Osteoblast (primary cell): Measurements from ENCODE around the gene NHLRC4. TPM values are rescaled to one million over a fixed set of nuclear protein-coding genes. Genes with fewer than 3 reads are reported as not detected.

Experiments
- DNase-seq: peaks from one replicate; pipeline ENCODE4 v3.0.0; 2011; ENCODE audit warnings: low spot score, mixed read lengths; ENCODE audit not compliant: insufficient read length; ENCODE audit errors: missing footprints
- H2AFZ ChIP-seq: 2 replicates; pipeline ENCODE4 v1.6.0; 2011; ENCODE audit warnings: mild to moderate bottlenecking, low read length
- H3K27ac ChIP-seq: 2 replicates; pipeline ENCODE4 v1.5.1; 2011; ENCODE audit warnings: mild to moderate bottlenecking, low read depth, low read length, moderate library complexity
- H3K27me3 ChIP-seq: 2 replicates; pipeline ENCODE4 v1.6.0; 2012; ENCODE audit warnings: mild to moderate bottlenecking, control low read depth, inconsistent platforms, low read length, moderate library complexity; ENCODE audit not compliant: insufficient read depth
- H3K36me3 ChIP-seq: 2 replicates; pipeline ENCODE4 v1.5.1; 2011; ENCODE audit warnings: mild to moderate bottlenecking, low read length, control low read depth, moderate library complexity; ENCODE audit not compliant: insufficient read depth
- H3K4me1 ChIP-seq: 2 replicates; pipeline ENCODE4 v1.5.1; 2011; ENCODE audit warnings: mild to moderate bottlenecking, low read length, control low read depth, moderate library complexity; ENCODE audit not compliant: insufficient read depth
- H3K4me2 ChIP-seq: 2 replicates; pipeline ENCODE4 v1.6.0; 2011; ENCODE audit warnings: mild to moderate bottlenecking, low read length; ENCODE audit not compliant: insufficient read depth
- H3K4me3 ChIP-seq: fragments of 200-600 bp; sonication (generic); 3 replicates; pipeline ENCODE4 v1.5.1; 2012; ENCODE audit warnings: mild to moderate bottlenecking, low read length, inconsistent platforms; ENCODE audit not compliant: insufficient read depth
- H3K79me2 ChIP-seq: 2 replicates; pipeline ENCODE4 v1.6.0; 2012; ENCODE audit warnings: mild to moderate bottlenecking, low read length, control low read depth, inconsistent platforms; ENCODE audit not compliant: insufficient read depth
- H3K9me3 ChIP-seq: 2 replicates; pipeline ENCODE4 v1.5.1; 2011; ENCODE audit warnings: low read depth, low read length, control low read depth
- H4K20me1 ChIP-seq: 2 replicates; pipeline ENCODE4 v1.6.0; 2012; ENCODE audit warnings: mild to moderate bottlenecking, low read length, control low read depth; ENCODE audit not compliant: insufficient read depth
- total RNA-seq: library from RNA; depleted of rRNA; stranded (reverse); fragments of >200 nt; gene quantifications from 2 replicates; pipeline ENCODE4 v1.2.3, GENCODE V29; 2012
- TF ChIP-seq, protein P1 (sequence below): IDR thresholded peaks from 2 replicates; pipeline ENCODE4 v1.5.1; 2011; ENCODE audit warnings: mild to moderate bottlenecking, low read depth, low read length, moderate library complexity; ENCODE audit errors: extremely low read depth

Gene NHLRC4
- total RNA-seq, 1 donor: 2.2 TPM

DNA sequence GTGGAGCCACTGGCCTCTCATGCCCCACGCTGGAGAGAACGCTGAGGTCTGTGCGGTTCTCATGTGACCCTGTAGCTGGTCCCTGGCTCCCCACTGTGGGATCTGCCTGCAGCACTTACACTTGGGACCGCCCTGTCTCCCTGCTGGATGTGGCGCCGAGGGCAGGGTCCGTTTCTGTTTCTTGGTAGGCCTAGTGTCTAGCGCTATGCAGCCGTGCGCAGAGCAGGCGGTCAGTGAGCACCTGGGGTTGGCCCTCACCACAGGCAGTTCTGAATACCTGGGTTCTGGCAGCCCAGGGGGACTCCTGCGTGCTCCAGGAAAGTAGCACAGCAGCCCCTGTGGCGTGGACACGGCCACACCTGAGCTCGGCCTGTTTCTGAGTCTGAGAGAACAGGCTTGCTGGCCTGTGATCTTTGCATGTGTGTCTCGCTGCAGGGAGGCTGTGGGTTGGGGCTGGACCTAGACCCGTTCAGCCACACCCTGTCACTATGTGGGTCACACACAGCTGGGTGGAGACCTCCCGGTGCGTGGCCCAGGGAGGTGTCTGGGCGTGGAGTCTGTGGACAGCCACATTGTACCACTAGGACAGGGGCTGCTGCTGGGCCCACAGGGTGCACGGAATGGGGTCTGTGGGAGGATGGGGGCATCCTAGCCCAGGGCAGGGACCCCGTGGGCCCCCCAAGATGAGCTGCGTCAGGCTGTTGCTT is 36.5 kb upstream of the NHLRC4 start:
- TF ChIP-seq, protein P1, sequence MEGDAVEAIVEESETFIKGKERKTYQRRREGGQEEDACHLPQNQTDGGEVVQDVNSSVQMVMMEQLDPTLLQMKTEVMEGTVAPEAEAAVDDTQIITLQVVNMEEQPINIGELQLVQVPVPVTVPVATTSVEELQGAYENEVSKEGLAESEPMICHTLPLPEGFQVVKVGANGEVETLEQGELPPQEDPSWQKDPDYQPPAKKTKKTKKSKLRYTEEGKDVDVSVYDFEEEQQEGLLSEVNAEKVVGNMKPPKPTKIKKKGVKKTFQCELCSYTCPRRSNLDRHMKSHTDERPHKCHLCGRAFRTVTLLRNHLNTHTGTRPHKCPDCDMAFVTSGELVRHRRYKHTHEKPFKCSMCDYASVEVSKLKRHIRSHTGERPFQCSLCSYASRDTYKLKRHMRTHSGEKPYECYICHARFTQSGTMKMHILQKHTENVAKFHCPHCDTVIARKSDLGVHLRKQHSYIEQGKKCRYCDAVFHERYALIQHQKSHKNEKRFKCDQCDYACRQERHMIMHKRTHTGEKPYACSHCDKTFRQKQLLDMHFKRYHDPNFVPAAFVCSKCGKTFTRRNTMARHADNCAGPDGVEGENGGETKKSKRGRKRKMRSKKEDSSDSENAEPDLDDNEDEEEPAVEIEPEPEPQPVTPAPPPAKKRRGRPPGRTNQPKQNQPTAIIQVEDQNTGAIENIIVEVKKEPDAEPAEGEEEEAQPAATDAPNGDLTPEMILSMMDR: no peak
- Histone ChIP-seq H3K4me1 (peaks cover 29% of the 10 kb centered on the region), H4K20me1 (peaks cover 71% of the 10 kb centered on the region), H3K79me2 (peaks cover 85% of the 10 kb centered on the region), H3K4me3 (peak overlapping the region; percentile 86), H3K4me2 (no peak overlapping the region), H3K36me3 (peaks cover 3% of the 10 kb centered on the region), H3K9me3 (no peaks in the 10 kb centered on the region), H3K27ac (peak overlapping the region; percentile 72), H3K27me3 (no peaks in the 10 kb centered on the region), H2AFZ (no peak overlapping the region)
- peak; percentile 87 for DNase-seq

DNA sequence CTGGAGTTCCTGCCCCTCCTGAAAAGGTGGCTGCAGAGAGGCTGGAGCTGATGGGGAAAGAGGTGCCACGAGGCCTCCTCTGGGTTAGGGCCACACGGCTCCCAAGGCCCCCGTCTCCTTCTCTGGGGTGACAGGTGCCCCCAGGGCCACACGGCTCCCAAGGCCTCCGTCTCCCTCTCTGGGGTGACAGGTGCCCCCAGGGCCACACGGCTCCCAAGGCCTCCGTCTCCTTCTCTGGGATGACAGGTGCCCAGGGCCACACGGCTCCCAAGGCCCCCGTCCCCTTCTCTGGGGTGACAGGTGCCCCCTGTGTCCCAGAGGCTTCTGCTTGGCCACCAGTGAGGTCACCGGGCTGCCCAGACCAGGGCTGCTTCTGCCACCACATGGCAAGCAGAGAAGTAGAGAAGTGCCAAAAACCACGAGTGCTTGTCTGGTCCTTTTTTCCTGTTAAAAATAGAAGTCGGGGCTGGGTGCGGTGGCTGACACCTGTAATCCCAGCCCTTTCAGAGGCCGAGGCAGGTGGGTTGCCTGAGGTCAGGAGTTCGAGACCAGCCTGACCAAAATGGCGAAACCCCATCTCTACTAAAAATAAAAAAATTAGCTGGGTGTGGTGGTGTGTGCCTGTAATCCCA is 35.2 kb upstream of the NHLRC4 start:
- Histone ChIP-seq H3K9me3 (no peaks in the 10 kb centered on the region), H3K27me3 (no peaks in the 10 kb centered on the region), H3K4me2 (no peak overlapping the region), H4K20me1 (peaks cover 68% of the 10 kb centered on the region), H2AFZ (no peak overlapping the region), H3K4me1 (peaks cover 23% of the 10 kb centered on the region), H3K27ac (no peak overlapping the region), H3K79me2 (peaks cover 89% of the 10 kb centered on the region), H3K36me3 (peaks cover 3% of the 10 kb centered on the region), H3K4me3 (no peak overlapping the region)
- TF ChIP-seq, protein P1: no peak
- DNase-seq: no peak

DNA sequence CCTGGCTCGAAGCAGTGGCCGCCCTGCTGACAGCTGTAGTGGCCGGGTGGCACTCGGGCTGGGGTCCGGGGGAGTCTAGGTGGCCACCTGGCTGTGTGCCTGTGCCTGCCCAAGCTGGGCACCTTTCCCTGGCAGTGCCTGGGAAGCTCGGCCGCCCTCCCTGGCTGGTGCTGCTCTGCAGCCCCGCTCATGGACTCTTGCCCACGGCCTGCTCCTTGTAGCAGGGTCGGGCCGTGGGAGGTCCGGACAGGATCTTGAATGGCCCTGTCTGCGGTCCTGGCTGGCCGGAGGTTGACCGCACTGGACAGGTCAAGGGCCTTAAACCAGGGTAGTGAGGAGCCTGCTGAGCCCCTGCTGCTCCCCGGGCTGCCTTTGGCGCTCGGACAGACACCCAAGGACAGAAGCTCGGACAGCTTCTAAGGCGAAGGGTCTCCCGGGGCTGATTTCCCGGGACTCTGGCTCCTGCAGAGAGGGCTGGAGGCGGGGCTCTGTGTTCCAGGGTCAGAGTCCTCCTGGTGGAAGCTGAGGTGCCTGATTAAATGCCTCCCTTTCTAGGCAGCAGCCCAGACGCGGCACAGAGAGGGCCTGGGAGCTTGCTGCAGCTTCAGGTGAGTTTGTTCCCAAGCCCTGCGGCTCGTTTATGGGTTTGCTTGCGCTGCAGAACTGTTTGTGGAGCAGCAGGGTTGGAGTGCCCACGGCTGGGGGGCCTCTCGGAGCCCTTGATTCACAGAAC is 33.2 kb upstream of the NHLRC4 start:
- peaks cover 72% of the 10 kb centered on the region for H4K20me1 ChIP-seq
- H3K27ac ChIP-seq: no peak overlapping the region
- no peak overlapping the region for H3K4me3 ChIP-seq
- H3K4me1 ChIP-seq: peaks cover 21% of the 10 kb centered on the region
- H2AFZ ChIP-seq: no peak overlapping the region
- DNase-seq: no peak
- H3K36me3 ChIP-seq: peaks cover 8% of the 10 kb centered on the region
- TF ChIP-seq, protein P1: no peak
- peaks cover 98% of the 10 kb centered on the region for H3K79me2 ChIP-seq
- H3K27me3 ChIP-seq: no peaks in the 10 kb centered on the region
- no peaks in the 10 kb centered on the region for H3K9me3 ChIP-seq
- no peak overlapping the region for H3K4me2 ChIP-seq

DNA sequence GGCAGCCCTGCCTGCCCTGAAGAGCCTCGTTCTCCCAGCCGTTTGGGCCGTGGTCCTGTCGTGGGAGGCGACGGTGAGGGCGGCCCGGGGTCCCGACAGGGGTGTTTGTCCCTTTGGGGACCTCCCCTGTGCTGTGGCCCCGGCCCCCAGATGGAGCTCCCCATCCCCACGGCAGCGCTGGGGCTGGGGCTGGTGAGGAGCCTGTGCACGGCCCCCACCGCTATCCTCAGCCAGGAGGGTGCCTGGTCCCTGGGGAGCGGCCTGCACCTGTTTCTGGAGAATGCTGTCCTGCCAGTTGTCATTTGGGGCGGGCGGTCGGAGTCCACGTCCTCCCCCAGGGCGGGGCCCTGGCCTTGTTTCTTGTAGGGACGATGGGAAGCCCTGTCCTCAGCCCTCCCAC is 32.7 kb upstream of the NHLRC4 start:
- no peak for DNase-seq
- H3K9me3 ChIP-seq: no peaks in the 10 kb centered on the region
- no peaks in the 10 kb centered on the region for H3K27me3 ChIP-seq
- peaks cover 98% of the 10 kb centered on the region for H3K79me2 ChIP-seq
- H3K4me3 ChIP-seq: no peak overlapping the region
- peaks cover 68% of the 10 kb centered on the region for H4K20me1 ChIP-seq
- TF ChIP-seq, protein P1: no peak
- no peak overlapping the region for H3K27ac ChIP-seq
- H3K4me1 ChIP-seq: peaks cover 16% of the 10 kb centered on the region
- peaks cover 8% of the 10 kb centered on the region for H3K36me3 ChIP-seq
- H2AFZ ChIP-seq: no peak overlapping the region
- no peak overlapping the region for H3K4me2 ChIP-seq
